Gastroesophageal sphincter (tissue), 3 donors: ENCODE results near the gene TSEN34.

Experiments
- EP300 ChIP-seq: sonication (generic); formaldehyde crosslinking; IDR thresholded peaks from one replicate; pipeline ENCODE4 v1.6.1; 2017; ENCODE audit warnings: antibody characterized with exemption, mild to moderate bottlenecking
- POLR2A ChIP-seq, 2 donors: fragments of 450-650 bp; IDR thresholded peaks; one replicate each; pipeline ENCODE4 v1.6.1; 2017; ENCODE audit warnings: antibody characterized with exemption in 2 of 2, mild to moderate bottlenecking in 2 of 2, moderate library complexity in 1 of 2
- POLR2AphosphoS5 ChIP-seq: sonication (generic); formaldehyde crosslinking; IDR thresholded peaks from one replicate; pipeline ENCODE4 v1.6.1; 2017; ENCODE audit warnings: antibody characterized with exemption
- TF ChIP-seq, protein P1 (sequence below), 4 experiments: fragments of 200-600 bp in 2 of 4; fragments of 450-650 bp in 2 of 4; sonication (generic) in 1 of 4; IDR thresholded peaks; one replicate each; pipeline ENCODE4 v1.5.1; 2017 to 2019; ENCODE audit warnings: antibody characterized with exemption in 4 of 4, mild to moderate bottlenecking in 2 of 4, moderate library complexity in 2 of 4

- TF ChIP-seq POLR2A (IDR thresholded peaks at IDR 0.05) (no peak), EP300 (no peak), POLR2AphosphoS5 (no peak)
- TF ChIP-seq, protein P1, sequence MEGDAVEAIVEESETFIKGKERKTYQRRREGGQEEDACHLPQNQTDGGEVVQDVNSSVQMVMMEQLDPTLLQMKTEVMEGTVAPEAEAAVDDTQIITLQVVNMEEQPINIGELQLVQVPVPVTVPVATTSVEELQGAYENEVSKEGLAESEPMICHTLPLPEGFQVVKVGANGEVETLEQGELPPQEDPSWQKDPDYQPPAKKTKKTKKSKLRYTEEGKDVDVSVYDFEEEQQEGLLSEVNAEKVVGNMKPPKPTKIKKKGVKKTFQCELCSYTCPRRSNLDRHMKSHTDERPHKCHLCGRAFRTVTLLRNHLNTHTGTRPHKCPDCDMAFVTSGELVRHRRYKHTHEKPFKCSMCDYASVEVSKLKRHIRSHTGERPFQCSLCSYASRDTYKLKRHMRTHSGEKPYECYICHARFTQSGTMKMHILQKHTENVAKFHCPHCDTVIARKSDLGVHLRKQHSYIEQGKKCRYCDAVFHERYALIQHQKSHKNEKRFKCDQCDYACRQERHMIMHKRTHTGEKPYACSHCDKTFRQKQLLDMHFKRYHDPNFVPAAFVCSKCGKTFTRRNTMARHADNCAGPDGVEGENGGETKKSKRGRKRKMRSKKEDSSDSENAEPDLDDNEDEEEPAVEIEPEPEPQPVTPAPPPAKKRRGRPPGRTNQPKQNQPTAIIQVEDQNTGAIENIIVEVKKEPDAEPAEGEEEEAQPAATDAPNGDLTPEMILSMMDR (IDR thresholded peaks at IDR 0.05) = no peak
Observed at GRCh38 chr19:54186351-54186750, 4.8 kb upstream of the TSEN34 start.
